ENCODE measurements around the gene RPS19BP1. TPM values are rescaled to one million over a fixed set of nuclear protein-coding genes. Genes with fewer than 3 reads are reported as not detected.

RPS19BP1 gene
- total RNA-seq, 2 experiments from 2014 or later: 42.8 to 68.8 TPM

GRCh38 chr22:39558254-39558727 lies 25.7 kb upstream of the RPS19BP1 start:
- CTCF ChIA-PET: interaction anchor here (0.6 kb wide), 1 partner anchor 234 kb away, joined by 4 read pairs; no protein-coding TSS in a partner anchor
- no peaks in the 10 kb centered on the region for H3K36me3 Mint-ChIP-seq (ENCODE audit: low read depth)
- no peaks in the 10 kb centered on the region for H3K9me3 Mint-ChIP-seq (ENCODE audit: low read depth)
- DNase-seq (no peak), ATAC-seq (no peak)
- intact Hi-C loops (cut with DNase I, micrococcal nuclease): loop anchor here in 1 of 2 experiments (5.0 kb wide), 2 partner anchors 384 to 479 kb away; no protein-coding TSS in a partner anchor
- POLR2A ChIA-PET: no interaction called here
- H3K4me3 Mint-ChIP-seq: no peak overlapping the region
- peaks cover 19% of the 10 kb centered on the region for H3K27me3 Mint-ChIP-seq
- no peak overlapping the region for H3K27ac Mint-ChIP-seq
- peaks cover 2% of the 10 kb centered on the region for H3K4me1 Mint-ChIP-seq

GRCh38 chr22:39556970-39557841 lies 24.7 kb upstream of the RPS19BP1 start:
- intact Hi-C loops (cut with DNase I, micrococcal nuclease): loop anchor here in 1 of 2 experiments (1.0 to 5.0 kb wide), 3 partner anchors 385 to 480 kb away; no protein-coding TSS in a partner anchor
- H3K9me3 Mint-ChIP-seq (ENCODE audit: low read depth): no peaks in the 10 kb centered on the region
- H3K4me1 Mint-ChIP-seq: peaks cover 2% of the 10 kb centered on the region
- DNase-seq (peak; percentile 71), ATAC-seq (peak; percentile 78)
- POLR2A ChIA-PET: interaction anchor here (0.6 kb wide), 1 partner anchor 248 kb away, joined by 3 read pairs; no protein-coding TSS in a partner anchor
- CTCF ChIA-PET: interaction anchor here (0.6 to 1.1 kb wide), 5 partner anchors 9 to 897 kb away, joined by 3 to 4 read pairs (median 3); no protein-coding TSS in a partner anchor
- H3K27me3 Mint-ChIP-seq: peaks cover 19% of the 10 kb centered on the region
- no peak overlapping the region for H3K27ac Mint-ChIP-seq
- H3K36me3 Mint-ChIP-seq (ENCODE audit: low read depth): no peaks in the 10 kb centered on the region
- peak overlapping the region; percentile 51 for H3K4me3 Mint-ChIP-seq

- H3K36me3 Mint-ChIP-seq (ENCODE audit: low read depth): no peaks in the 10 kb centered on the region
- H3K4me3 Mint-ChIP-seq: no peak overlapping the region
- ATAC-seq (no peak), DNase-seq (no peak)
- H3K27ac Mint-ChIP-seq: no peak overlapping the region
- H3K27me3 Mint-ChIP-seq: peaks cover 22% of the 10 kb centered on the region
- CTCF ChIA-PET: interaction anchor here (0.7 to 0.9 kb wide), 2 partner anchors 158 to 371 kb away, joined by 3 read pairs; no protein-coding TSS in a partner anchor
- H3K9me3 Mint-ChIP-seq (ENCODE audit: low read depth): no peaks in the 10 kb centered on the region
- intact Hi-C loops (cut with DNase I, micrococcal nuclease): no loop called here
- H3K4me1 Mint-ChIP-seq: peaks cover 2% of the 10 kb centered on the region
- POLR2A ChIA-PET: no interaction called here
Measured at GRCh38 chr22:39554151-39554550, 21.6 kb upstream of the RPS19BP1 start.

- Mint-ChIP-seq H3K9me3 (ENCODE audit: low read depth) (no peaks in the 10 kb centered on the region), H3K4me1 (no peaks in the 10 kb centered on the region), H3K27ac (no peak overlapping the region), H3K27me3 (peaks cover 18% of the 10 kb centered on the region), H3K36me3 (ENCODE audit: low read depth) (no peaks in the 10 kb centered on the region), H3K4me3 (no peak overlapping the region)
- CTCF ChIA-PET: no interaction called here
- POLR2A ChIA-PET: no interaction called here
- no peak for ATAC-seq
- intact Hi-C loops (cut with DNase I, micrococcal nuclease): no loop called here
- DNase-seq: no peak
Measured at GRCh38 chr22:39553429-39553828, 20.9 kb upstream of the RPS19BP1 start.

- ATAC-seq: no peak
- Mint-ChIP-seq H3K27me3 (peaks cover 27% of the 10 kb centered on the region), H3K36me3 (ENCODE audit: low read depth) (no peaks in the 10 kb centered on the region), H3K9me3 (ENCODE audit: low read depth) (no peaks in the 10 kb centered on the region), H3K4me1 (peaks cover 7% of the 10 kb centered on the region), H3K27ac (no peak overlapping the region), H3K4me3 (no peak overlapping the region)
- ChIA-PET POLR2A (no interaction called here), CTCF (no interaction called here)
- intact Hi-C loops (cut with DNase I, micrococcal nuclease): no loop called here
- DNase-seq: no peak
Measured at GRCh38 chr22:39547587-39547947, 15.0 kb upstream of the RPS19BP1 start.

- intact Hi-C loops (cut with DNase I, micrococcal nuclease): no loop called here
- no peaks in the 10 kb centered on the region for H3K9me3 Mint-ChIP-seq (ENCODE audit: low read depth)
- ChIA-PET CTCF (no interaction called here), POLR2A (interaction anchor here (0.6 kb wide), 1 partner anchor 325 kb away, joined by 5 read pairs; no protein-coding TSS in a partner anchor)
- ATAC-seq (no peak), DNase-seq (no peak)
- H3K36me3 Mint-ChIP-seq (ENCODE audit: low read depth): no peaks in the 10 kb centered on the region
- H3K4me3 Mint-ChIP-seq: no peak overlapping the region
- peaks cover 7% of the 10 kb centered on the region for H3K4me1 Mint-ChIP-seq
- peaks cover 27% of the 10 kb centered on the region for H3K27me3 Mint-ChIP-seq
- H3K27ac Mint-ChIP-seq: no peak overlapping the region
Measured at GRCh38 chr22:39546889-39547586, 14.5 kb upstream of the RPS19BP1 start.

- Mint-ChIP-seq H3K4me1 (peaks cover 7% of the 10 kb centered on the region), H3K27ac (no peak overlapping the region), H3K4me3 (no peak overlapping the region), H3K27me3 (peaks cover 26% of the 10 kb centered on the region), H3K36me3 (ENCODE audit: low read depth) (no peaks in the 10 kb centered on the region), H3K9me3 (ENCODE audit: low read depth) (no peaks in the 10 kb centered on the region)
- ATAC-seq (peak; percentile 70), DNase-seq (peak; percentile 75)
- CTCF ChIA-PET: interaction anchor here (0.6 kb wide), 1 partner anchor 260 kb away, joined by 3 read pairs; no protein-coding TSS in a partner anchor
- POLR2A ChIA-PET: no interaction called here
- intact Hi-C loops (cut with DNase I, micrococcal nuclease): no loop called here
Measured at GRCh38 chr22:39545386-39546365, 13.1 kb upstream of the RPS19BP1 start.

- ATAC-seq: peak; percentile 80
- no peak overlapping the region for H3K4me3 Mint-ChIP-seq
- ChIA-PET POLR2A (no interaction called here), CTCF (interaction anchor here (1.0 to 2.1 kb wide), 6 partner anchors 375 to 493 kb away, joined by 3 to 7 read pairs (median 4); no protein-coding TSS in a partner anchor)
- H3K9me3 Mint-ChIP-seq (ENCODE audit: low read depth): no peaks in the 10 kb centered on the region
- intact Hi-C loops (cut with DNase I, micrococcal nuclease): no loop called here
- peaks cover 7% of the 10 kb centered on the region for H3K4me1 Mint-ChIP-seq
- H3K36me3 Mint-ChIP-seq (ENCODE audit: low read depth): no peaks in the 10 kb centered on the region
- DNase-seq: peak; percentile 64
- peaks cover 24% of the 10 kb centered on the region for H3K27me3 Mint-ChIP-seq
- H3K27ac Mint-ChIP-seq: no peak overlapping the region
Measured at GRCh38 chr22:39543095-39543494, 10.5 kb upstream of the RPS19BP1 start.

GRCh38 chr22:39537975-39538374 lies 5.4 kb upstream of the RPS19BP1 start:
- intact Hi-C loops (cut with DNase I, micrococcal nuclease): loop anchor here in 1 of 2 experiments (10.0 kb wide), 2 partner anchors 367 to 397 kb away; partner anchors contain the start of gene GRAP2
- ChIA-PET CTCF (interaction anchor here (0.8 to 2.8 kb wide), 3 partner anchors 209 to 498 kb away, joined by 3 to 16 read pairs (median 10); no protein-coding TSS in a partner anchor), POLR2A (no interaction called here)
- Mint-ChIP-seq H3K4me3 (no peak overlapping the region), H3K27me3 (no peaks in the 10 kb centered on the region), H3K9me3 (ENCODE audit: low read depth) (no peaks in the 10 kb centered on the region), H3K4me1 (peaks cover 6% of the 10 kb centered on the region), H3K36me3 (ENCODE audit: low read depth) (no peaks in the 10 kb centered on the region), H3K27ac (no peak overlapping the region)
- ATAC-seq (no peak), DNase-seq (no peak)

- H3K9me3 Mint-ChIP-seq (ENCODE audit: low read depth): no peaks in the 10 kb centered on the region
Measured at GRCh38 chr22:39536711-39537110, 4.2 kb upstream of the RPS19BP1 start.

More at GRCh38 chr22:39536711-39537110, 4.2 kb upstream of the RPS19BP1 start:
- no peak overlapping the region for H3K4me3 Mint-ChIP-seq
- ATAC-seq (no peak), DNase-seq (no peak)
- H3K36me3 Mint-ChIP-seq (ENCODE audit: low read depth): peaks cover 4% of the 10 kb centered on the region
- peaks cover 10% of the 10 kb centered on the region for H3K4me1 Mint-ChIP-seq
- H3K27me3 Mint-ChIP-seq: no peaks in the 10 kb centered on the region
- intact Hi-C loops (cut with DNase I, micrococcal nuclease): loop anchor here in 1 of 2 experiments (10.0 kb wide), 2 partner anchors 368 to 398 kb away; partner anchors contain the start of gene GRAP2
- no peak overlapping the region for H3K27ac Mint-ChIP-seq
- POLR2A ChIA-PET: no interaction called here
- CTCF ChIA-PET: interaction anchor here (0.6 to 2.8 kb wide), 7 partner anchors 40 to 810 kb away, joined by 3 to 16 read pairs (median 3); no protein-coding TSS in a partner anchor
